IPS-18c (cell line): ENCODE data around the gene RHOA.

Experiments used
- H3K4me3 ChIP-seq: 2 replicates; pipeline ENCODE4 v1.7.0; 2013; ENCODE audit warnings: low read depth, mild to moderate bottlenecking, low read length, moderate library complexity; ENCODE audit not compliant: insufficient read depth
- H3K9me3 ChIP-seq: one replicate; pipeline ENCODE4 v1.6.1; 2013; ENCODE audit warnings: mild to moderate bottlenecking, low read length, moderate library complexity; ENCODE audit not compliant: control insufficient read depth, insufficient read depth

The RHOA gene

GRCh38 chr3:49411968-49412631, at the start of gene RHOA, which contains the start of gene TCTA:
RHOA (minus strand) TSS chr3:49411976; CDS start chr3:49375589, 36,387 bp downstream.
TCTA (plus strand) TSS chr3:49412423; CDS start chr3:49412427, 4 bp downstream.
- H3K4me3 ChIP-seq: peak within 1 kb of the TSS; percentile 96
- H3K9me3 ChIP-seq: no peaks in the 10 kb centered on the region

GRCh38 chr3:49460956-49461355, 49.2 kb upstream of the RHOA start:
- Histone ChIP-seq H3K9me3 (no peaks in the 10 kb centered on the region), H3K4me3 (no peak overlapping the region)

- Histone ChIP-seq H3K4me3 (no peak overlapping the region), H3K9me3 (no peaks in the 10 kb centered on the region)
Measured at GRCh38 chr3:49460188-49460890, 48.6 kb upstream of the RHOA start.

GRCh38 chr3:49456466-49456865, 44.7 kb upstream of the RHOA start:
- Histone ChIP-seq H3K9me3 (no peaks in the 10 kb centered on the region), H3K4me3 (no peak overlapping the region)

- Histone ChIP-seq H3K4me3 (no peak overlapping the region), H3K9me3 (no peaks in the 10 kb centered on the region)
Measured at GRCh38 chr3:49454898-49455681, 43.3 kb upstream of the RHOA start.

- no peaks in the 10 kb centered on the region for H3K9me3 ChIP-seq
- H3K4me3 ChIP-seq: no peak overlapping the region
Measured at GRCh38 chr3:49454458-49454857, 42.7 kb upstream of the RHOA start.

- H3K4me3 ChIP-seq: no peak overlapping the region
- no peaks in the 10 kb centered on the region for H3K9me3 ChIP-seq
Measured at GRCh38 chr3:49453621-49454020, 41.8 kb upstream of the RHOA start.

- Histone ChIP-seq H3K4me3 (no peak overlapping the region), H3K9me3 (no peaks in the 10 kb centered on the region)
Measured at GRCh38 chr3:49445391-49445790, 33.6 kb upstream of the RHOA start.

- Histone ChIP-seq H3K4me3 (no peak overlapping the region), H3K9me3 (no peaks in the 10 kb centered on the region)
Measured at GRCh38 chr3:49434731-49435130, 23.0 kb upstream of the RHOA start.

GRCh38 chr3:49428752-49429080, 16.9 kb upstream of the RHOA start:
- Histone ChIP-seq H3K9me3 (no peaks in the 10 kb centered on the region), H3K4me3 (peak overlapping the region; percentile 90)

- Histone ChIP-seq H3K4me3 (no peak overlapping the region), H3K9me3 (no peaks in the 10 kb centered on the region)
Measured at GRCh38 chr3:49427586-49427985, 15.8 kb upstream of the RHOA start.

GRCh38 chr3:49424816-49425215, 13.0 kb upstream of the RHOA start:
- H3K9me3 ChIP-seq: no peaks in the 10 kb centered on the region
- no peak overlapping the region for H3K4me3 ChIP-seq

- H3K9me3 ChIP-seq: no peaks in the 10 kb centered on the region
- H3K4me3 ChIP-seq: peak within 1 kb of the TSS; percentile 75
Measured at GRCh38 chr3:49422379-49423248, 10.8 kb upstream of the RHOA start, which contains the start of gene AMT. AMT (minus strand) TSS chr3:49422473; CDS start chr3:49422450, 23 bp downstream.

GRCh38 chr3:49421890-49422378, 10.2 kb upstream of the RHOA start:
- peak overlapping the region; percentile 75 for H3K4me3 ChIP-seq
- no peaks in the 10 kb centered on the region for H3K9me3 ChIP-seq

GRCh38 chr3:49417516-49418120, 5.8 kb upstream of the RHOA start:
- Histone ChIP-seq H3K4me3 (no peak overlapping the region), H3K9me3 (no peaks in the 10 kb centered on the region)

- no peak overlapping the region for H3K4me3 ChIP-seq
- no peaks in the 10 kb centered on the region for H3K9me3 ChIP-seq
Measured at GRCh38 chr3:49416867-49417266, 5.1 kb upstream of the RHOA start.
